IMR-90 (cell line): ENCODE results near the gene WNT9B.

ENCODE experiments used
- BHLHE40 ChIP-seq: fragments of 150-350 bp; IDR thresholded peaks from 2 replicates; pipeline ENCODE4 v1.6.1; 2016; ENCODE audit warnings: mild to moderate bottlenecking, low read depth, low read length
- MAZ ChIP-seq: IDR thresholded peaks from 2 replicates; pipeline ENCODE4 v1.6.1; 2012; ENCODE audit warnings: low read depth, mild to moderate bottlenecking, low read length, improper control_type of control experiment, moderate library complexity, borderline replicate concordance
- POLR2A ChIP-seq: IDR thresholded peaks from 2 replicates; pipeline ENCODE4 v1.6.1; 2012; ENCODE audit warnings: mild to moderate bottlenecking, low read depth, low read length
- RFX5 ChIP-seq: IDR thresholded peaks from 2 replicates; pipeline ENCODE4 v1.8.0; 2012; ENCODE audit warnings: low read depth, mild to moderate bottlenecking, low read length, moderate library complexity
- TF ChIP-seq, protein P1 (sequence below): conservative IDR thresholded peaks from 2 replicates; pipeline ENCODE4 v1.5.1; 2012; ENCODE audit warnings: mild to moderate bottlenecking, low read depth, low read length, improper control_type of control experiment

DNA sequence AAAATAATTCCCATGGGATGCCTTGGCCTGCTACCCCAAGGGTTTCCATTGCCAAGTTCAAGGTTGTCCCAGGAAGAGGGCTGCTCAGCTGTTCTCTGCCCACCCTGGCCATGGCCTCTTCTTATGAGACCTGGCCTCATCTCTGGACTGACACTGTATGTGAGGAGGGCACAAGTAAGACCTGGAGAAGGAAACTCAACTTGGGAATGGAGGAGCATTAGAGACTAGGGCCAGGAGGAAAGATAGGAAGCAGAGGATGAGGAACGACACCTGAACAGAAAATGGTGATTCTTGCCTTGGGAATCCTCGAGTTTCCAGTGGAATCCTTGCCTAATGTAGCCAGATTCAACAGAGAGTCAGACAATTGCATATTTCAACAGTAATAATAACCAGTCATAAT, 47.0 kb downstream of the WNT9B start:
- TF ChIP-seq POLR2A = no peak
- TF ChIP-seq, protein P1, sequence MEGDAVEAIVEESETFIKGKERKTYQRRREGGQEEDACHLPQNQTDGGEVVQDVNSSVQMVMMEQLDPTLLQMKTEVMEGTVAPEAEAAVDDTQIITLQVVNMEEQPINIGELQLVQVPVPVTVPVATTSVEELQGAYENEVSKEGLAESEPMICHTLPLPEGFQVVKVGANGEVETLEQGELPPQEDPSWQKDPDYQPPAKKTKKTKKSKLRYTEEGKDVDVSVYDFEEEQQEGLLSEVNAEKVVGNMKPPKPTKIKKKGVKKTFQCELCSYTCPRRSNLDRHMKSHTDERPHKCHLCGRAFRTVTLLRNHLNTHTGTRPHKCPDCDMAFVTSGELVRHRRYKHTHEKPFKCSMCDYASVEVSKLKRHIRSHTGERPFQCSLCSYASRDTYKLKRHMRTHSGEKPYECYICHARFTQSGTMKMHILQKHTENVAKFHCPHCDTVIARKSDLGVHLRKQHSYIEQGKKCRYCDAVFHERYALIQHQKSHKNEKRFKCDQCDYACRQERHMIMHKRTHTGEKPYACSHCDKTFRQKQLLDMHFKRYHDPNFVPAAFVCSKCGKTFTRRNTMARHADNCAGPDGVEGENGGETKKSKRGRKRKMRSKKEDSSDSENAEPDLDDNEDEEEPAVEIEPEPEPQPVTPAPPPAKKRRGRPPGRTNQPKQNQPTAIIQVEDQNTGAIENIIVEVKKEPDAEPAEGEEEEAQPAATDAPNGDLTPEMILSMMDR = no peak
- no peak for TF ChIP-seq RFX5
- no peak for TF ChIP-seq MAZ
- TF ChIP-seq BHLHE40 = no peak
